GM21825 (cell line): ENCODE results near the gene VAPB.
"Not testable (repeated sequence)": the region's sequence is repeated elsewhere in the genome, so short reads cannot be mapped to it uniquely, and the experiment has no call there.

Source experiments
- ATAC-seq: cut with Tn5 transposase; IDR thresholded peaks from one replicate; pipeline ENCODE4 v1.9.1; 2021; ENCODE audit warnings: mild to moderate bottlenecking, moderate library complexity; ENCODE audit not compliant: unreplicated experiment

The VAPB gene, protein sequence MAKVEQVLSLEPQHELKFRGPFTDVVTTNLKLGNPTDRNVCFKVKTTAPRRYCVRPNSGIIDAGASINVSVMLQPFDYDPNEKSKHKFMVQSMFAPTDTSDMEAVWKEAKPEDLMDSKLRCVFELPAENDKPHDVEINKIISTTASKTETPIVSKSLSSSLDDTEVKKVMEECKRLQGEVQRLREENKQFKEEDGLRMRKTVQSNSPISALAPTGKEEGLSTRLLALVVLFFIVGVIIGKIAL

DNA sequence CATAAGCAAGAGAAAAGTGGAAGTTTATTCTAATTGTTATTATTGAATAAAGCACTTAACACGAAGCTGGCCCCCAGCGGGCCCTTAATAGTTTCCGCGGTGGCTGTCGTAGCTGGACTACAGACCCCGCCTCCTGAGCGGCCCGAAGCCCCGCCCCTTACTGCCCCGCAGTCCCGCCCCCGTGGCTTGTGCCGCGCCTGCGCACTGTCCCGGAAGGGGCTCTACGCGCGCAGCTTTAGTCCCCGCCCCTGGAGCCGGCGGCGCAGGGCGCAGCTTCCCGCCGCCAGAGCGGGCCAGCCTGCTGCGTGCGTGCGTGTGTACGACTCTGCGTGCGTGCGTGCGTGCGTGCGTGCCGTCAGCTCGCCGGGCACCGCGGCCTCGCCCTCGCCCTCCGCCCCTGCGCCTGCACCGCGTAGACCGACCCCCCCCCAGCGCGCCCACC, at the start of gene VAPB:
TSS of gene VAPB (plus strand) at position 348 of the 442 bp plus-strand sequence. CDS start 231 bp downstream, outside the sequence.
- ATAC-seq: peak; percentile 93

DNA sequence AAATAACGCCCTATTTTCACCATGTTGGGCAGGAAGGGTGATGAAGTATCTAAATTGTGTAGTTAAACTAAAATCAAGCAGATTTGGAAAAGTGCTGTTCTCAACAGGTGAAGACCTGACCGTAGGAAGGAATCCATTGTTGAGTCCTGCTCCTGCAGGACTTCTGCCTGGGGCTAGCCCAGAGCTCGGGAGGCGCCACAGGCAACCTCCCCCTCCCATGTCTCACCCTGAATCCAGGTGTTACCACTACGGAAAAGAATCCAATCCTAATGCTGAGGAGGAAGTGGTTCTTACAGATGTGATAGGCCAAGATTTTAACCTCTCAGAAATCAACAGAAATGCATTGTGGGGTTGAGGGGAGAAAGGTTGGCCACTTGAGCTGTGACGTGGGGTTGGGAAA, 49.3 kb upstream of the VAPB start:
- no peak for ATAC-seq

DNA sequence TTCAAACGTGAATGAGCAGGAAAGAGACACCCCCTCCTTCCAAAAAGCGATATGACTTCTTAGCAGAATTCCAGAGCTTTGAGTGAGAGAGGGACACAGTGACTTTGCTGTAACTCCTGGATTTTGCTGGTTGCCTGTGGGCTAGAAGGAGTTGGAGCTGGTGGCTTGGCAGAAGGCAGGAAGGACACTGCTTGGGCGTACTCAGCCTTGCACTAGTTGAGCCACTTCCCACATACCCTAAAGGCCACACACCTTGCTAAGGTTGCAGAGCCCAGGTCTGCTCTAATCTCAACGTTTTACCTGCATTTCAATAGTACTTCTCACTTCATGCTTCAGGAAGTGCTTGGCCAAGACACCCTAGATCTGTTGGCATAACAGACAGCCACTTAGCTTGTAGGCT, 48.9 kb upstream of the VAPB start:
- ATAC-seq: no peak

DNA sequence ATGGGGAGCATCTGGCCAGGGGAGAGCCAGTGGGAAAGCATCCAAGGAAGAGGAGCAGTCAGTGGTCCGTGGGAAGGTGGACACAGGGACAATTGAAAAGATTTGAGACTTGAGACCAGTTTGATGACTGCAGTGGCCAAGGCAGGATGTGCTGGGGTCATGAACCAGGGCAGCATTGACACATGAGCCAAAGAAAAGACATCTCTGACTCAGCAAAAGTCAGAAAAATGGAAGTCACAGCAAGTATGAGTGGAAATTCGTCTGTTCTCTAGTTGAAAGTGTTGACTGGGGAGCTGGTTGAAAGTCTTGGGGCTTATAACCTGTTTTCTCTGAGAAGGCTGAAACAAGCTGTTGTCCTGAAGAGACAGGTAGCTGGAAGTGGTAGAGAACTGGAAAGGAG, 48.2 kb upstream of the VAPB start:
- no peak for ATAC-seq

DNA sequence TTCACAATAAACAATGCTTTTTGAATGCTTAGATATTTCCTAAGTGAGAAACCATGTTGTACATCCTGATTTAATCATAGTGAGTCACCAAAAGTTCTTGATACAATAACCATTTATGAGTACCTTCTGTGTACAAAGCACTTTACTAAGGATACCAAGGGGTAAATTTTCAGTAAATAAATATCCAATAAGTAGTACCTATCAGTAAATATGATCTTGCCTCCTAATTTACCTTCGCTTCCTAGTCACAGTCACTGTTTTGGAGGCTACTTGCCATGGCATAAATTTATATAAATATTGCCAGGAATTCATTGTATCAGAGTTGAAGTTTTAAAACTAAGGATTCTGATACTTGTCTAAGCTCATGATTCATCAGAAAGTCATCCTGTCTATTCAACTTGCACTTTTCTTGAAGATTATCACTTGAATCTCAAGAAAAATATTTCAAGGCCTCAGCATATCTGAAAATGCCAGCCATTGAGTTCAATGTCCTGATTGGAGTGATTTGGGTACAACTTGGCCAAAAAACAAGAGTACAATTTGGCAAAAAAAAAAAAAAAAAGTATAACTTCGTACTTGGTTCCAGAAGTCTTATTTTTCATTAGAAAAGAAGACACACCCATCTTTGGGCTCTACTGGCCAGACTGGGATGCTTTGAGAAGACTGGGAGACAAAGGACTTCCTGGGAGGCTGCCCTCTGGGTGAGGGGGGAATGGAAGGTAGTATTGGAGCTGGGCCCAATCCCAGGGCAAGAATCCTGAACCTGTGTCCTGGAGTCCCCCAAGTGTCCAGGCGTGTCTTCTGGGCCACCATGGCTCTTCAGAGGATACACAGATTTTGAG, 46.7 kb upstream of the VAPB start:
- ATAC-seq: no peak

DNA sequence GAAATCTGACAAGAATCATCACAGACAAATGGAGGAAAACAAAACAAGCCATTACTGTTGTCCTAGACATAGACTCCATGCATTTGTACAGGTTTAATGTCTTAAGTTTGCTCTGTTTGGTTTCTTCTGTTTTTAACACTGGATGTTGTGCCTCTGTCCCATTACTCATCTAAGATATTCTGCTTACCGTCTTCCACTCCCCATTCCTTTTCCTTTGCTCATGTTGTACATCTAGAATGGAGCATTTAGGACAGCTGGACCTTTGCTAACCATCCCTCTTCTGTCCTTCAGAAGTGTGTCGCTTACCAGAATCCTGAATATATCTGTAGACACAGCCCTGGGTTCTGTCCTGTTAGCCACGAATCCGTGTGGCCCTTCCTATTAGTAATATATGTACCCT, 44.3 kb upstream of the VAPB start:
- no peak for ATAC-seq

DNA sequence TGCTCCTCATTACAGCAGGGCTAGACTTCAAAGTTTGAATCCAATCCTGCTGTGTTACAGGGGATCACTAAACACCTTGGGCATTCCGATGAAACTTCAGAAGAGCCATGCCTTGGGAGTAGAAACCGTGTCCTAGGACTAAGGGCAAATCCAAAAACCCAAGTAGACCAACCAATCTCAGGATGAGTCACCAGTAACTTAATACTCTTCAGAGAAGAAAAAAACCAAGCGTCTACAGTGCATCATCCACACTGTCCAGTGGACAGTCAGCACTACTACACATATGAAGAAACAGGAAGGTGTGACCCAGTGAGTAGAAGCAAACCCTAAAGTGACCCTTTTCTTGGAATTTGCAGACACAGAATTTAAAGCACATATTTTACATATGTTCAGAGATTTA, 39.5 kb upstream of the VAPB start:
- no peak for ATAC-seq

DNA sequence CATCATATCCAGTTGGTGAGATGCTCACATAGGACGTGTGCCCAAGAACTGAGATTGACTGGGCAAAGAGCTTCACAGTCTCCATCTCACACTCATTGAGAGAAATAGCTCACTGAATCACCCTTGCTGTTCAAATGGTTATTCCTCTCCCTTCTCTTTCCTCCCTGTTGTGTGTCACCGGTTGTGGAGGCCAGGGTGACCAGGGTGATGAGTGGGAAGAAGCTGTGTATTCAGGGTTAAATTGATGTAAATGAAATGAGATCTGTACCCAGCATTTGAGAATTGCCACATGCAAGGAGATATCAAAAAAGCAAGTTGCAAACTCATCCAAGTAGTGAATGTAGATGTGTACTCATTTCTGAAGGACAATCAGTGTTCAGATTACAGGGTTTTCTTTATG, 36.6 kb upstream of the VAPB start:
- ATAC-seq: no peak

DNA sequence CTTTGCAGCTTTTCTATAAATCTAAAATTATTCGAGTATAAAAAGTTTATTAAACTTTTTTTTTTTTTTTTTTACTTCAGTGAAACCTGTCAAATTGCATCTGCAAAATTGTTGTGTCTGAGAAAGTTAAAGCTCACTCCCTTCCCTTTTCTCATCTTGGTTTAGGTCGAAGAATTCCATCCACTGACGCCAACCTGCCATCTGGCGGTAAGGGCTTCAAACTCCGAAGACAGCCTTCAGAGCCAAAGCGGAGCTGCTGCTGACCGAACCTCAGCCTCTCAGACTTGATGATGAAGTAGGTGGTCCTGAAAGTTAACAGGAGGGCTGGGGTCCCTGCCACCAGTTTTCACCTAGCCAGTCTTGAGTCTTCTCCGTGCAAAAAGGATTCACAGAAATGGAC, 29.6 kb upstream of the VAPB start:
- ATAC-seq: no peak

DNA sequence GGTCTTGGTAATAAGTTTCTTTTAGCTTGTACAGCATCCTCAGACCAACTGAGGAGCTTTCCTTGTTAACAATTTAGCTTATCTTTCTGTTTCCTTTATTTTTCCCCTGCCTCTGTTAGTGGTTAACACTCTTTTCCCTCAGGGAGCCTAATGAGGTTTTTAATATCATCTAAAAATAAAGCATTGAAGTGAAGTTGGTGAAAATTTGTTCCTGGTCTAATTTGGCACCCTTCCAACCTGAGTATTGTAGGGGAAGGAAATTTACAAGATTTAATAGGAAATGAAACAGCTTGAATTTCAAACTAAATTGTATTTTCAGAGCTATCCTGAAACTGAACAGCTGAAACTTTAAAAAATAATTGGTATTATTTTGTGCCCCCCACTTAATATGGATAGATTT, 28.1 kb upstream of the VAPB start:
- ATAC-seq: no peak

DNA sequence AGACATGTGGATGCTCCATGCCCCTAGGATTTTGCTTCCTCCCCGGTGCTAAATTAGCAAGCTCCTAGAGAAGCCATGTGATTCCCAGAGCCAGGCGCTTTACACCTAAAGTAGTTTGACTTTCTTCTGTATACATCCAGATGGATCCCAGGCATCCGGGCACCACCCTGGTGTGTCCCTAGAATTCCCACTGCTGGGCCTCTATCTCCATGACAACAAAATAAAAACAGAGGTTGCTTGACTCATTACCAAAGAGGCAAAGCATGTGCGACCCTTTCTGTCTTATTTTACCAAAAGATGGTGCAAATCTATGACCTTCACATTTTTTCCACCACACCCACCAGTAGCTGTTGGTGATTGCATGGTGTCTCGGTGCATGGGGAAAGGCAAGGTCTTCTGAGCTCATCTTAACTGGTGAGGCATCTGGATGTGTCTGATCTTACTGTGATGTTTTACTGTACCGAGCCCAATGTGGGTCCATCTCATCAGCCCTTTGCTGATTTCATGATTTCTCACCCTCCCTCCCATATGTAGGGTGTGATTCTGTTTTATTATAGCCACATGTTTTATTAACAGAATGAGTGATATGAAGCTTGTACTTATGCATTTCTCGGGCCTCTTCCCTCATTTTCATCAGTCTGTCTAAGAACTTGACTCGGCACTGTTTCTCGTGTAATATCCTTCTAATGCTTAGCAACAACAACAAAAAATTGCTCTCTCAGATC, 27.4 kb upstream of the VAPB start:
- ATAC-seq: no peak

DNA sequence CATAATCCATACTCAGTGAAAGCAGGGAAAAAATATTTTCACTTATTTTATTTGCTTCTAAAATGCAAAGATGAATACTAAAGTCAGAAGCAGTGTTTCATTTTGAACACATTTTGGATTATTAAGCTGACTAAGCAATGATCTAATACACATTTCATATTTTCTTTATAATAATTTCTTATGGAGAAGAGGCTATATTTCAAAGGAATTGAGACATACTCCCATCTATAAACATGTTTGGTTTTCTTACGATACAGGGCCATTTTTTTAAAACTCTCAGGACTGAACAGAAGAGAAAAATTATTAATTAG, 26.9 kb upstream of the VAPB start:
- no peak for ATAC-seq

DNA sequence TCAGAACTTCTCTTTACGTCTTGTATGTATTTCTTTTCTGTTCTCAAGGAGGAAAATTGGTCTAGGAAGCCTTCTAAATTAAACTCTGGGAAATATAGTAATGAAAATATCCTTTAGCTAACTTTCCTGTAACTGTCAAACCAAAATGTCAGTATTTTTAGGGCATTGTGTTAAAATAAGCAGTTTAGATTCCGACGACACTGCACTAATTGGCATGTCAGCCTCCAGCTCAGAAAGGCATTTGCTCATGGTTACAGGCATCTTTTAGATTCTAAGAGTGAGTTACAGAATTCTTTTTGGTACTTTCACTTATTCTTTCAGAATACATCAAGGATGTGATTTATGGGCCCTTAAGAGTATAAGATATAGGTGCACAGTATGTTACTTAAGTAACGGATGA, 26.1 kb upstream of the VAPB start:
- no peak for ATAC-seq

DNA sequence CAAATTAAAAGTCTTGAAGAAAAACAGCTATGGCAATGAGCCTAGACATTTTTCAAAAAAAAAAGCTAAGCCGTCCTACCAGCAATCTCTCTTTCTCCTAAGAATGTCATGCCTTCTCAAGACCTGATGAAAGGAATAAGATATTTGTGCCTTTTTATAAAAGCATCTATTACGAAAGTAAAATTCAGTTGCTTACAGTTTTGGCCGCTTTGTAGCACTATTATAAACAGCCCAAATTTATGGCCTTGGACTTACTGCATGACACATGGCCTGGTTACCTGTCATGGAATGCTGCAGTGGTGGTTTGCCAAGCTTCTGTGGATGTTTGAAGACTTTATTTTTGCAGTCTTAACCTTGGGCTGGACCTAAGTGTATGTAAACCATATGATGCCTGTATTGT, 22.2 kb upstream of the VAPB start:
- no peak for ATAC-seq

DNA sequence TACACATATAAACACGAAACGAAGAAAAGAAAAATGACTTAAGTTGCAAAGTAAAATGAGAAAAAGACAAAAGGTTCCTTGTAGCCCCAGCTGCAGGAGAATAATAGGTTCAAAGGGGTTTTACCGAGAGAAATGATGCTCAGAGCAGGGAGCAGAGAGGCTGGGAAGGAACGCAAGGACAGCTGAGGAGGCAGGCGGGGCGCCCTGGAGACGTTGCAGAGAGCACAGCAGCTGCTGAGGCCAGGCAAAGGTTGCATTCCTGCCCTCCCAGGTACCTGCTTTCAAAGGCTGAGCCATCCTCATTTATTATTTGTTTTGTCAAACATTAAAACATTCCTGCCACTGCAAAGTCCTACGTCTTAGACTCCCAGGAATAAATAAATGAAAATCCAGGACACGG, 16.2 kb upstream of the VAPB start:
- no peak for ATAC-seq

DNA sequence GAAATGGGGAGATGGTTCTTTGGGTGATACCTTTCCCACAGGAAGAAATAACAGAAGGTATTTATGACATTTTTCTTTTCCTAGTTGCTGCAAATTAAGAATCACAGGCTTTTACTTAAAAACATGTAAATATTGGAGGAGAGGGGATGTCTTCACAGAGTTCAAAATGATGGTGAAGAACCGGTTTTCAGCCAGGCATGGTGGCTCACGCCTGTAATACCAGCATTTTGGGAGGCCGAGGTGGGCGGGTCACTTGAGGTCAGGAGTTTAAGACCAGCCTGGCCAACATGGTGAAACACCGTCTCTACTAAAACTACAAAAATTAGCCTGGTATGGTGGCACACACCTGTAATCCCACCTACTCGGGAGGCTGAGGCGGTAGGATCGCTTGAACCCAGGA, 15.7 kb upstream of the VAPB start:
- not testable (repeated sequence) for ATAC-seq

DNA sequence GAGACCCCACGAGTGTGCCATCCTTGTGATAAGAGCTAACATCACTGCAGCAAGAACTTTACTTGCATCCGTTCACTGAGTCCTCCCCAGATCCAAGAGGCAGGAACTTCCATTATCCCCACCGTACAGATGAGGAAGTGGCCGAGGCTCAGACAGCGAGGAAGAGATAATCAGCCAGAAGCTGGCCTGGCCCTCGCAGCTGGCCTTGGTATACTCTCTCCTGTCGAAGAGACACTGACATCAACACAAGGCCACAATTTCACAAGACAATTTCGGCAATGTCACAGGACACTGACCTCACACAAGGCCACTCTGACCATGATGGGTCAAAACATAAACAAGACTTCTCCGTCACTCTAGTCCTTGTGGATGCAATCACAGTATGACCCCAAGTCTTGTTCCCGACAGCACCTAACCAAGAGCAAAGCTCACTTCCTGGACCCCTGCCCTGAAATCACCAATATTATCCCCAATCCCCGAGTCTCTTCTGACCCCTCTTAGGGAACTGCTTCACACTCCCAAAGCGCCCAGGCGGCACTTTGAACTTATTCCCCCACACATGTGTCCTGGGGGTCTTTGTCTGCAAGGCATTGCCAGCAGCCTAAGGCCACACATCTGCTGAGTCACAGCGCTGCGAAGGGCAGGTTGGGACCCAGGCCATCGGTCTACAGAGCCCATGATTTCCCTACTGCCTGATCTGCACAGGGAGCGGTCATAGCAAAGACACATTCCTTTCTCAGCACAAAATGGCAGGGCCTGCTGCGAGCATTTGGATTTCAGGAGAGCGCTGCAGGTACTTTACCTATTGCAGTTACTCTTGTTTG, 14.8 kb upstream of the VAPB start:
- ATAC-seq: no peak

DNA sequence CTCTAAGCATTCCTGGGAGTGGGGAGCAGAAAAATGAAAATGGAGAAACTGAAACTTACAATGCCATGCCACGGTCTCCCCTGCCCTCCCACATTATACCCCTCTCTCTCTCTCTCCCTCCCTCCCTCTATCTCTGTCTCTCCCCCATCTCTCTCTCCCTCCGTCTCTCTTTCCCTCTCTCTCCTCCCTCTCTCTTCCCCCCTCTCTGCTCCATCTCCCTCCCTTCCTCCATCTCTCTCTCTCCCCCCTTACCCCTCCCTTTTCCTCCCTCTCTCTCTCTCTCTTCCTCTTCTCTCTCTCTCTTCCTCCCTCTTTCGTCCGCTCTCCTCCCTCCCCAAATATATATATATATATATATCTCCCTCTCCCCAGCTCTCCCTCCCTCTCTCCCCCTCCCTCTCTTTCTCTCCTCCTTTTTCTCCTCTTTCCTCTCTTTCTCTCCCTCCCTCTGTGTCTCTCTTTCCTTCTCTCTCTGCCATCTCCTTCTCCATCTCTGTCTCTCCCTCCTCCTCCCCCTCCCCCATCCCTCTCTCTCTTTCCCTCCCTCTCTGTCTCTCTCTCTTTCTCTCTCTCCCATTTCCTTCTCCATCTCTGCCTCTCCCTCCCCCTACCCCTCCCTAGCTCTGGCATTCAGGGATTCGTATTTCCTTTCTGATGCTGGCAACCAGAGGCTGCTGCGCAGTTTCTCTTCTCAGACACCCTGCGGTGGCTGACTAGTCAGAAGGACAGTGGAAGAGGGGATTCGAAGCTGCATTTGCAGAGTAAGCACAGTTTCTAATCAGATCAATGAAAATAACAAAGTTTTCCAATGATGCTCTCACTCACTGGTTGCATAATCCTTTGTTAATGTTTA, 13.9 kb upstream of the VAPB start:
- no peak for ATAC-seq

DNA sequence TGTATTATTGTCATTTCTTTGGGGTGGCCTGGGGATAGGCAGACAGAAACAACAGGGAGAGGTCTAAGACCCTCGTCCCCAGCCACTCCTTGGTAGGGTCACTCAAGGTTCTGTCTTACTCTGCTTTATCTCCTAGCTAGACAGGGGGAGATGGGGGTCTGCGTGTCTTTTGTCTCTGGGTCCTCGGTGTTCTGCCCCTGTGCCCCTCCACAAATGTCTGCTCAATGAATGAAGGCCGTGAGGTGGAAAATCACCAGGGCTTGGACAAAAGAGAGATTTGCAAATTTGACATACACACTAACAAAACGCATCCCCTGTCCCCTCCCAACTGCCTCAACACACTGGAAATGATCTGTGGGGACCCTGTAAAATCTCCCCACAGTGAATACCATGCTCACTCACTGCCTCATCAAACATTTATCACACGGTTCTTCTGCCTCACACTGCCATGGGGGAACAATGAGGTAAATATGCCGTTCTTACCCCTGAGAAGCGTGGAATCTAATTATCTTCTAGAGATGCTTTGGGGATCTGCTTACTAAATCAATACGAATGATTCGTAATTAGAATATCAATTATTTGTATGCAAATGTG, 13.2 kb upstream of the VAPB start:
- no peak for ATAC-seq

DNA sequence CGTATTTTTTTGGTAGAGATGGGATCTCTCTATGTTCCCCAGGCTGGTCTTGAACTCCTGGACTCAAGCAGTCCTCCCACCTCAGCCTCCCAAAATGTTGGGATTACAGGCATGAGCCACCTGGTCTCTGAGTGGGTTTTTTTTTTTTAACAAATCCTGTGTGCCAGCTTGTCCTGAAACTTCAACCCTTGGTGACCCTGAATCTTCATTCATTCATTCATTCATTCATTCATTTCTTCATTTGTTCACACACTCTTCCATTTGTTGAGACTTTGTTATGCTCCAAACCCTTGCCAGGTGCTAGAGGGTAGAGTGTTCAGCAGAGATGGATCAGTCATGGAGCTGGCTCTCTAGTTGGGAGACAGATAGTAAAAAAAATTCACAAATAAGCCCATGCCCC, 12.0 kb upstream of the VAPB start:
- no peak for ATAC-seq
